HG03575 (cell line): Measurements from ENCODE around the gene ACSF2.

Source experiments
- ATAC-seq: cut with Tn5 transposase; IDR thresholded peaks from one replicate; pipeline ENCODE4 v1.9.1; 2021; ENCODE audit not compliant: unreplicated experiment, insufficient number of reproducible peaks, low FRiP score; ENCODE audit errors: extremely low read depth

ACSF2 gene

GRCh38 chr17:50430821-50431618 lies 5.0 kb downstream of the ACSF2 start:
- ATAC-seq = no peak

GRCh38 chr17:50432125-50432762 lies 6.2 kb downstream of the ACSF2 start:
- ATAC-seq = no peak

GRCh38 chr17:50437409-50437808 lies 11.4 kb downstream of the ACSF2 start:
- no peak for ATAC-seq

- no peak for ATAC-seq
Observed at GRCh38 chr17:50439008-50439407, 13.0 kb downstream of the ACSF2 start.

- no peak for ATAC-seq
Observed at GRCh38 chr17:50440172-50440837, 14.3 kb downstream of the ACSF2 start.

GRCh38 chr17:50440838-50441829 lies 15.1 kb downstream of the ACSF2 start:
- ATAC-seq = no peak

GRCh38 chr17:50443505-50443974 lies 17.5 kb downstream of the ACSF2 start:
- no peak for ATAC-seq

- ATAC-seq = no peak
Observed at GRCh38 chr17:50444841-50445715, 19.1 kb downstream of the ACSF2 start.

GRCh38 chr17:50445730-50446325 lies 19.8 kb downstream of the ACSF2 start:
- no peak for ATAC-seq

- ATAC-seq = no peak
Observed at GRCh38 chr17:50447870-50448595, 22.0 kb downstream of the ACSF2 start.

GRCh38 chr17:50448643-50449042 lies 22.6 kb downstream of the ACSF2 start:
- ATAC-seq = no peak

- ATAC-seq = no peak
Observed at GRCh38 chr17:50451943-50452629, 26.1 kb downstream of the ACSF2 start.

- ATAC-seq = no peak
Observed at GRCh38 chr17:50452630-50453300, 26.7 kb downstream of the ACSF2 start.

- no peak for ATAC-seq
Observed at GRCh38 chr17:50453901-50454300, 27.9 kb downstream of the ACSF2 start.

- ATAC-seq = no peak
Observed at GRCh38 chr17:50457621-50458020, 31.6 kb downstream of the ACSF2 start.

GRCh38 chr17:50458270-50458669 lies 32.3 kb downstream of the ACSF2 start:
- no peak for ATAC-seq
